Large intestine (tissue), 3 donors: ENCODE measurements around the gene LARP4B. TPM values are rescaled to one million over a fixed set of nuclear protein-coding genes. Genes with fewer than 3 reads are reported as not detected.

ENCODE experiments used
- DNase-seq, 2 donors: peaks; one replicate each; pipeline versions ENCODE4 v3.0.0 to v3.0.0-alpha.2; 2013
- H3K27ac ChIP-seq: one replicate; pipeline ENCODE4 v1.5.1; 2013; ENCODE audit warnings: low read length
- H3K27me3 ChIP-seq: 2 replicates; pipeline ENCODE4 v1.6.1; 2013; ENCODE audit warnings: low read length; ENCODE audit not compliant: control insufficient read depth, insufficient read depth
- H3K36me3 ChIP-seq: 2 replicates; pipeline ENCODE4 v1.6.1; 2013; ENCODE audit warnings: low read length; ENCODE audit not compliant: control insufficient read depth, insufficient read depth
- H3K4me1 ChIP-seq: one replicate; pipeline ENCODE4 v1.6.1; 2013; ENCODE audit warnings: low read length; ENCODE audit not compliant: control insufficient read depth, insufficient read depth
- H3K4me3 ChIP-seq: one replicate; pipeline ENCODE4 v1.5.1; 2013; ENCODE audit warnings: low read length
- H3K9me3 ChIP-seq: one replicate; pipeline ENCODE4 v1.6.1; 2013; ENCODE audit warnings: mild to moderate bottlenecking, low read depth, low read length, moderate library complexity; ENCODE audit not compliant: control insufficient read depth
- WGBS: methylation state at CpG from one replicate; pipeline ENCODE4 v1.1.5; 2013; ENCODE audit warnings: low lambda C conversion rate; ENCODE audit not compliant: insufficient coverage; 5-methylcytosine and 5-hydroxymethylcytosine counted together
- polyA plus RNA-seq: library from polyadenylated mRNA; unstranded; fragments of 120-200 nt; gene quantifications from one replicate; pipeline ENCODE4 v1.2.1, GENCODE V29; 2013

Gene LARP4B
- polyA plus RNA-seq, 1 donor = 54.0 TPM

- peaks cover 35% of the 10 kb centered on the region for H3K36me3 ChIP-seq
- no peak overlapping the region for H3K27ac ChIP-seq
- no peaks in the 10 kb centered on the region for H3K4me1 ChIP-seq
- no peak for DNase-seq
- H3K27me3 ChIP-seq = no peaks in the 10 kb centered on the region
- H3K4me3 ChIP-seq = no peak overlapping the region
- H3K9me3 ChIP-seq = peaks cover 8% of the 10 kb centered on the region
- no CpG with 5 or more reads among the region's 20 CpGs for WGBS
Observed at GRCh38 chr10:804191-804781, 127.2 kb downstream of the LARP4B start.

DNA sequence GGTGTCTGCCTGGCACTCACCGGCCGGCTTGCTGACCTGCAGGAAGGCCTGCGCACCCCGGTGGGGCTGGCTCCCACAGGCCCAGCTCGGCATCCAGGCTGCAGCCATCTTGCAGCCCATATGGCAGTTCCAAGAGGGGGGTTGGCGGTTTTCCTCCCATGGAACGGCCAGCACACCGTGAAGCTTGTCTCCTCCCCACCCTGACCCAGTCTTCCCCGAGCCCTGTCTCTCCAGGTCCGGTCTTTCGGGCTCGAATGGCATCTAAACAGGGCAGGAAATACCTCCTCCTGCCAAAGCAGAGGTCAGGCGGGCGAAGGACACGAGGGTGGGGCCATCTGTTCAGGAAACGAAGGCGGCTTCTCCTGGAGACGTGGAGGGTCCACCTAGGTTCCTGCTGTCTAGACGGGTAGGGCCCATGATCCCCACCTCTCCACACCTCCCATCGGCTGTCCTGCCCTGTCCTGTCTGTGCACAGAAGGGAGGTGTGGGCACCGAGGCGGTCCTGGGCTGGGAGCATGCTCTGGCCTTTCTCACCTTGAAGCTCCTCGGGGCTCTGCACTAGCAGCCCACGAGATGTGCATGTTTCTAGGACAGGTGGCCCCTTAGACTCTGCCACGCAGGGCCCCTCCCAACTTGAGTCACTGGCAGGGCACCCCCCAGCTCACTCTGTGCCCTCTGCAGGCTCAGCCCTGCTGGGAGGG, 128.3 kb downstream of the LARP4B start:
- no CpG with 5 or more reads among the region's 25 CpGs for WGBS
- no peak for DNase-seq

GRCh38 chr10:802506-802905, 129.0 kb downstream of the LARP4B start:
- Histone ChIP-seq H3K27me3 (no peaks in the 10 kb centered on the region), H3K27ac (no peak overlapping the region), H3K4me3 (no peak overlapping the region), H3K9me3 (peaks cover 11% of the 10 kb centered on the region), H3K36me3 (peaks cover 19% of the 10 kb centered on the region), H3K4me1 (no peaks in the 10 kb centered on the region)
- DNase-seq = no peak
- WGBS = no CpG with 5 or more reads among the region's 9 CpGs

More for the DNA sequence above, 128.3 kb downstream of the LARP4B start:
- no peaks in the 10 kb centered on the region for H3K4me1 ChIP-seq
- no peaks in the 10 kb centered on the region for H3K27me3 ChIP-seq
- H3K36me3 ChIP-seq = peaks cover 26% of the 10 kb centered on the region
- peaks cover 11% of the 10 kb centered on the region for H3K9me3 ChIP-seq
- no peak overlapping the region for H3K4me3 ChIP-seq
- no peak overlapping the region for H3K27ac ChIP-seq

- no peak overlapping the region for H3K4me3 ChIP-seq
- no CpG with 5 or more reads among the region's 1 CpG for WGBS
- H3K4me1 ChIP-seq = no peaks in the 10 kb centered on the region
- no peak overlapping the region for H3K27ac ChIP-seq
- peaks cover 5% of the 10 kb centered on the region for H3K9me3 ChIP-seq
- no peaks in the 10 kb centered on the region for H3K36me3 ChIP-seq
- DNase-seq = no peak
- H3K27me3 ChIP-seq = no peaks in the 10 kb centered on the region
Observed at GRCh38 chr10:797179-797578, 134.3 kb downstream of the LARP4B start.

GRCh38 chr10:796233-796632, 135.3 kb downstream of the LARP4B start:
- WGBS = no CpG with 5 or more reads among the region's 4 CpGs
- peaks cover 5% of the 10 kb centered on the region for H3K9me3 ChIP-seq
- H3K27ac ChIP-seq = no peak overlapping the region
- H3K27me3 ChIP-seq = no peaks in the 10 kb centered on the region
- no peaks in the 10 kb centered on the region for H3K4me1 ChIP-seq
- no peaks in the 10 kb centered on the region for H3K36me3 ChIP-seq
- no peak for DNase-seq
- H3K4me3 ChIP-seq = no peak overlapping the region

DNA sequence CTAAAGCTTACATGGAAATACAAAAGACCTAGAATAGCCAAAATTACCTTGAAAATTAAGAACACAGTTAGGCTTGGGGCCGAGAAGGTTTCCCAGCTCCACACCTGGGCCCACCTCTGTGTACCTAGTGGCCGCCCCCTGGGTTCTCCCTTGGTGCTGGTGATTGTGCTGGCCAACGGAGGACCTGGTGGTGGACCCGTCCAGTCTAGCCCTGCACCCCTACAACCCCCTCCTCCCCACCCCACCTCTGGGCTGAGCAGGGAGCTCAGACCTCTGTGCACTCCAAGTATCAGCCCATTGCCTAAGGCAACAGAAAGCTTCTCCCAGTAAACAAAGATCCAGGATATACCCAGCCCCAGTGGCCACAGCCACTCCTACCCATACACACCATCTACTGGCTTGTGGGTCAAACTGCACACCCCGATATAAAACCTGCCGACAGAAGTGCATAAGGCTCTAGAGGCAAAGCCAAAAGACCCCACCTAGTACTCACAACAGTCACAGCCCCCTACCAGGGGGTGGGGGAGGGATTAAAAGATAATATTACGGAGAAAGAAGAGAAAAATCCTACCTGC, 137.0 kb downstream of the LARP4B start:
- no peak for DNase-seq
- no peak overlapping the region for H3K27ac ChIP-seq
- no peaks in the 10 kb centered on the region for H3K27me3 ChIP-seq
- no peaks in the 10 kb centered on the region for H3K36me3 ChIP-seq
- 100% methylated on average over 1 of the region's 7 CpGs for WGBS
- H3K9me3 ChIP-seq = peaks cover 5% of the 10 kb centered on the region
- H3K4me1 ChIP-seq = peaks cover 8% of the 10 kb centered on the region
- H3K4me3 ChIP-seq = no peak overlapping the region

DNA sequence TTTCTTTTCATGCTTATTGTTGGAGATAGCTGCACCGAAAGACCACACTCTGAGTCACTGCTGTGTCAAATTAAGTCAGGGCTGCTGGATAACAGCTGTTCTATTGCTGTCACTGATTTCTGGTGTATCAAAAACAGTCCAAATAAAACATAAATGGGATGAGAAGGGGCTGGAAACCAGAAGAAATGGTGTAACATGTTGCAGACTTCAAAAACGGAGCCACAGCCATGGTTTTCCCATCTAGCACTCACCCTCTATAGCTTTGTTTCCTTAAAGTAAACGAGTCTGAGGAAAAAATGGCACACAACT, 138.8 kb downstream of the LARP4B start:
- peaks cover 2% of the 10 kb centered on the region for H3K9me3 ChIP-seq
- H3K4me3 ChIP-seq = no peak overlapping the region
- no peaks in the 10 kb centered on the region for H3K27me3 ChIP-seq
- no peak overlapping the region for H3K27ac ChIP-seq
- whole genome bisulfite sequencing = 83% methylated on average over 1 of the region's 3 CpGs
- no peak for DNase-seq
- no peaks in the 10 kb centered on the region for H3K36me3 ChIP-seq
- peaks cover 16% of the 10 kb centered on the region for H3K4me1 ChIP-seq

GRCh38 chr10:792083-792791, 139.3 kb downstream of the LARP4B start:
- 86% methylated on average over 5 of the region's 16 CpGs for WGBS
- Histone ChIP-seq H3K27me3 (no peaks in the 10 kb centered on the region), H3K9me3 (peaks cover 2% of the 10 kb centered on the region), H3K4me3 (no peak overlapping the region), H3K4me1 (peaks cover 16% of the 10 kb centered on the region), H3K36me3 (no peaks in the 10 kb centered on the region), H3K27ac (no peak overlapping the region)
- no peak for DNase-seq

- no peak overlapping the region for H3K4me3 ChIP-seq
- no peaks in the 10 kb centered on the region for H3K9me3 ChIP-seq
- no peaks in the 10 kb centered on the region for H3K36me3 ChIP-seq
- H3K27me3 ChIP-seq = no peaks in the 10 kb centered on the region
- no CpG with 5 or more reads among the region's 7 CpGs for WGBS
- no peak for DNase-seq
- H3K4me1 ChIP-seq = peaks cover 16% of the 10 kb centered on the region
- H3K27ac ChIP-seq = no peak overlapping the region
Observed at GRCh38 chr10:791639-792038, 139.9 kb downstream of the LARP4B start.

DNA sequence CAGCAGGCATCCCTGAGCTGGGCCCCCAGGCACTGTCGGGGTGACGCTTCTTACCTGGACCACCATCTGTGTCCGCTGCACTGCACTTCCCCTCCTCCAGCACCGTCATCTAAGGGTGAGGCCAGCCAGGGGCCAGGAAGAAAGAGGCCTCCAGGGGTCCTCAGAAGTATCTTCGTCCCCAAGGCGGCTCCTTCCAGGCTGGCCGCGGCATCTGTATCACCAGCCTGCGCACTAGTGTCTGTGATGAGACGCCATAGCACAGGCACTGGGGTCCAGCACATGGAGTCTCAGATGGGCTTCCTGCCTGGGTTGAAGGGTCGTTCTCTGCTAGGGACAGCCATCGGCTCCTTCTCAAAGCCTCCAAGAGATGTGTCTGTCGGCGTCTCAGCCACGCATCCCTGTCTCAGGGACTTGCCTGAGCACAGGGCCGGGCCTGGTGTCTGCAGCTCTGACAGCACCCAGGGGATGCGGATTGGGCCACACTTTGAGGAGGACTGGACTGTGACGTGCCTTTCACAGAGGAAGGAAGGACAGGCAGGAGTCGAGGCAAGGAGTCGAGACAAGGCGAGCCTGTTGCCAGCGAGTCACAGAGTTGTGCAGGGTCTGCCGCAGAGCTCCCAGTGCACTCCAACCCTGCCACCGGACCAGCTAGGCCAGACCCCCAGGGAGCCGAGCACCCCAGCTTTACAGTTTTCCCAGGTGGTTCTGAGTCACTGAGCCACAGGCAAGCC, 140.5 kb downstream of the LARP4B start:
- Histone ChIP-seq H3K27ac (no peak overlapping the region), H3K36me3 (no peaks in the 10 kb centered on the region), H3K27me3 (peaks cover under 1% of the 10 kb centered on the region), H3K4me1 (peaks cover 16% of the 10 kb centered on the region), H3K4me3 (no peak overlapping the region), H3K9me3 (no peaks in the 10 kb centered on the region)
- no CpG with 5 or more reads among the region's 25 CpGs for WGBS
- no peak for DNase-seq
